Activated naive CD8-positive, alpha-beta T cell treated with anti-CD3 and anti-CD28 coated beads, Interleukin-2, amount 50 U/mL, for 24 hours (primary cell): ENCODE data around the gene DEPP1.

Experiments
- ATAC-seq: fragments of 150-1000 bp; cut with Tn5 transposase; one replicate; pipeline ENCODE4 v1.10.0; 2021
- DNase-seq: peaks from one replicate; pipeline ENCODE4 v3.0.0; 2021
- H3K27ac Mint-ChIP-seq: one replicate; pipeline ENCODE4 v1.8.0; 2021; ENCODE audit warnings: mild to moderate bottlenecking, mixed read lengths
- H3K27me3 Mint-ChIP-seq: one replicate; pipeline ENCODE4 v1.8.0; 2021; ENCODE audit warnings: mixed read lengths
- H3K36me3 Mint-ChIP-seq: one replicate; pipeline ENCODE4 v1.8.0; 2021; ENCODE audit warnings: low read depth, mixed read lengths
- H3K4me1 Mint-ChIP-seq: one replicate; pipeline ENCODE4 v1.8.0; 2021; ENCODE audit warnings: mixed read lengths
- H3K4me3 Mint-ChIP-seq: one replicate; pipeline ENCODE4 v1.8.0; 2021; ENCODE audit warnings: mild to moderate bottlenecking, moderate library complexity, mixed read lengths
- H3K9me3 Mint-ChIP-seq: one replicate; pipeline ENCODE4 v1.8.0; 2021; ENCODE audit warnings: mixed read lengths

Gene DEPP1

DNA sequence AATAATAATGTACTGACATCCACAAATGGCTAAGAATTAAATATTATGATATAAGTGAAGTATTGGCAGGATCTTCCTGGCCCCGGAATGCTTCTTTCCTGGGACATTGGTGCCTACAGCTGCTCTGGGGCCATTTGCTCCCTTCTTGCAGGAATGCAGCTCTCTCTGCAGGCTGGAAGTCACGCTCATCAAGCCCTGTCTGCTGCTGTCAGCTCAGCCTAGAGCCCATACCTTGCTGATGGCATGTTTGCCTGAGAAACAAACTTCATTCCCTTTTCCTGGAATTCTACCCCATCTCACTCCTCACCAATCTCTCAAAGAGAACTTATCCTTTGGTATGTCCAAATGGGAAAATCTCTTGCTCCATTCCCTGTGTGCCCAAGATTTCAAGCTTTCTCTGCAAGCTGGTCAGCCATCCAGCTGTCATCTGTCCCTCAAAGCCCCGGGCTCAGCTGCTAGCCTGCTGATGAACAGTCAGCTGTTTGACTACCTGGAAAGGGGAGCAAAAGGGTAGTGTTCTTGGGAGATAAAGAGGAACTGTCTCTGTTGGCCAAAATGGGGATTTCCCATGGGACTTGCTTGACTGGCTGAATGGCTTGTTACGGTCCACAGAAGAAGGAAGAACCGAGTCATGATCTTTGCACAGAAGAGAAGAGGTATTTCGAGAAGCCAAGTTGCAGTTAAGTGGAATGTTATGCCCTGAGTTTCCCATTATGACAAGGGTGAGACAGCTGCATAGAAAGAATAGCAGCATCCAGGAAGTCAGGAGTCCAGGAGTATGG lies 31.0 kb downstream of the DEPP1 start:
- peaks cover 19% of the 10 kb centered on the region for H3K4me1 Mint-ChIP-seq
- peaks cover 14% of the 10 kb centered on the region for H3K9me3 Mint-ChIP-seq
- peak overlapping the region; percentile 16 for H3K4me3 Mint-ChIP-seq
- H3K27ac Mint-ChIP-seq, result no peak overlapping the region
- peaks cover 2% of the 10 kb centered on the region for H3K27me3 Mint-ChIP-seq
- H3K36me3 Mint-ChIP-seq, result peaks cover 2% of the 10 kb centered on the region
- DNase-seq (no peak), ATAC-seq (peak; percentile 51)

DNA sequence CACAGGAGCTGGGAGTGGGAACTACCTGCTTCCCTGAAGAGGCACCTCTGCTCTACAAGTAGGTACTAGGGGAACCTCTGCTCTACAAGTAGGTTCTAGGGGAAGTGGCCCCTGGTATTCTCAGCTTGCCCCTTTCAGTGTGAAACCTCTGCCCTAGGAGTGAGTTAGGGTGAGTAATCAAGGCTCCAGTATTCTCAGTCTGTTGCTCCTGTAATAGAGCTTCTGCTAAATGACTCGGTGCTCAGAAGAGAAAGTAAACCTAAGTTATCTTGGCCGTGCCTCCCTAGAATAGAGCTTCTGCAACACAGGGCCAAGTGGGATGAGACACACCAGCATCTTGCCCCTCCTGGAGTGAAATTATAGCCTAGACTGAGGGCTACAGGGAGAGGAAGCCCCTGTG lies 32.4 kb downstream of the DEPP1 start:
- Mint-ChIP-seq H3K36me3 (peaks cover 2% of the 10 kb centered on the region), H3K9me3 (peaks cover 14% of the 10 kb centered on the region), H3K27ac (no peak overlapping the region), H3K4me1 (peaks cover 19% of the 10 kb centered on the region), H3K27me3 (peaks cover 9% of the 10 kb centered on the region), H3K4me3 (no peak overlapping the region)
- DNase-seq, result no peak
- ATAC-seq, result peak; percentile 43

DNA sequence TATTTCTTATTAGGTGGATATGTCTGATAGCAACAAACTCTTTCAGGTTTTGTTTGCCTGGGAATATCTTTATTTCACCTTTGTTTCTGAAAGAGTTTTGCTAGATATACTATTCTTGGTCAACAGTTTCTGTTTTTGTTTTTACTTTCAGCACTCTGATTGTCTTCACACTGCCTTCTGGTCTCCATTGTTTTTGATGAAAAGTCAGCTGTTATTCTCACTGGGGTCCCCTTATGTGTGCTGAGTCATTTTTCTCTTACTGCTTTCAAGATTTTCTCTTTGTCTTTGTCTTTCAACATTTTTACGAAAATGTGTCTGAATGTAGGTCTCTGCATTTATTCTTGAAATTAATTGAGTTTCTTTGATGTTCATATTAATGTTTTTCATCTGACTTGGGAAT lies 34.3 kb downstream of the DEPP1 start:
- no peak overlapping the region for H3K4me3 Mint-ChIP-seq

DNA sequence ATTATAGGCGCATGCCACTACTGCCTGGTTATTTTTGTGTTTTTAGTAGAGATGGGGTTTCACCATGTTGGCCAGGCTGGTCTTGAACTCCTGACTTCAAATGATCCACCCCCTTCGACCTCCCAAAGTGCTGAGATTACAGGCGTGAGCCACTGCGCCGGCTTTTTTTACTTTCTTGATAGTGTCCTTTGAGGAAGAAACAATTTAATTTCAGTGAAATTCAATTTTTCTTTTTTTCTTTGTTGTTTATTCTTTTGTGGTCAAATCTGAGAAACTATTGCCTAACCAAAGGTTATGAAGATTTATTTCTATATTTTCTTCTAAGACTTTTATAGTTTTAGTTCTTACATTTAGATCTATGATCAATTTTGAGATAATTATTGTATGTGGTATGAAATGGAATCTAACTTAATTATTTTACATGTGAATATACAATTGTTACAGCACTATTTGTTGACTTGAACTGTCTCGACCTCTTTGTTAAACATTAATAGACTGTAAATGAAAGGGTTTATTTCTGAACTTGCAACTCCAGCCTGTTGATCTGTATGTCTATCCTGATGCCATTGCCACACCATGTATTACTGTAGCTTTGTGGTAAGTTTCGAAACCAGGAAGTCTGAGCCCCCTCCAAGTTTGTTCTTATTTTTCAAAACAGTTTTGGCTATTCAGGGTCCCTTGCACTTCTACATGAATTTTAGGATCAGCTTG lies 38.8 kb downstream of the DEPP1 start:
- Mint-ChIP-seq H3K27me3 (peaks cover 12% of the 10 kb centered on the region), H3K9me3 (peaks cover 14% of the 10 kb centered on the region), H3K36me3 (no peaks in the 10 kb centered on the region), H3K27ac (no peak overlapping the region), H3K4me3 (no peak overlapping the region), H3K4me1 (peaks cover 3% of the 10 kb centered on the region)
- ATAC-seq, result no peak
- DNase-seq, result no peak

More for the DNA sequence above, 34.3 kb downstream of the DEPP1 start:
- no peak for DNase-seq
- no peak for ATAC-seq
- H3K36me3 Mint-ChIP-seq, result peaks cover 2% of the 10 kb centered on the region
- H3K27ac Mint-ChIP-seq, result no peak overlapping the region
- peaks cover 19% of the 10 kb centered on the region for H3K9me3 Mint-ChIP-seq
- H3K27me3 Mint-ChIP-seq, result peaks cover 14% of the 10 kb centered on the region
- H3K4me1 Mint-ChIP-seq, result peaks cover 19% of the 10 kb centered on the region

DNA sequence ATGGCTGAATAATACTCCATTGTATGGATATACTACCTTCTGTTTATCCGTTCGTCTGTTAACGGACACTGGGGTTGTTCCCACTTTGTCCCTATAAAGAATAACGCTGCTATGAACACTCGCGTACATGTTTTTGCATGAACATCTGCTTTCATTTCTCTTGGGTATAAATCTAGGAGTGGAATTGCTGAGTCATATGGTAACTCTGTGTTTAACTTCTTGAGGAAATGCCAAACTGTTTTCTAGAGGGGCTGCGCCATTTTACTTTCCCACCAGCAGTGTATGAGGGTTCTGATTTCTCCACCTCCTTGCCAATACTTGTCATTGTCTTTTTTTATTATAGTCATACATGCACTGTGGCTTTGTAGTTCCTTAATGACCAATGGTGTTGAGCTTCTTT lies 39.7 kb downstream of the DEPP1 start:
- H3K9me3 Mint-ChIP-seq, result peaks cover 5% of the 10 kb centered on the region
- no peak overlapping the region for H3K4me3 Mint-ChIP-seq
- H3K27me3 Mint-ChIP-seq, result peaks cover 14% of the 10 kb centered on the region
- DNase-seq (no peak), ATAC-seq (no peak)
- peaks cover 6% of the 10 kb centered on the region for H3K4me1 Mint-ChIP-seq
- H3K36me3 Mint-ChIP-seq, result no peaks in the 10 kb centered on the region
- no peak overlapping the region for H3K27ac Mint-ChIP-seq

DNA sequence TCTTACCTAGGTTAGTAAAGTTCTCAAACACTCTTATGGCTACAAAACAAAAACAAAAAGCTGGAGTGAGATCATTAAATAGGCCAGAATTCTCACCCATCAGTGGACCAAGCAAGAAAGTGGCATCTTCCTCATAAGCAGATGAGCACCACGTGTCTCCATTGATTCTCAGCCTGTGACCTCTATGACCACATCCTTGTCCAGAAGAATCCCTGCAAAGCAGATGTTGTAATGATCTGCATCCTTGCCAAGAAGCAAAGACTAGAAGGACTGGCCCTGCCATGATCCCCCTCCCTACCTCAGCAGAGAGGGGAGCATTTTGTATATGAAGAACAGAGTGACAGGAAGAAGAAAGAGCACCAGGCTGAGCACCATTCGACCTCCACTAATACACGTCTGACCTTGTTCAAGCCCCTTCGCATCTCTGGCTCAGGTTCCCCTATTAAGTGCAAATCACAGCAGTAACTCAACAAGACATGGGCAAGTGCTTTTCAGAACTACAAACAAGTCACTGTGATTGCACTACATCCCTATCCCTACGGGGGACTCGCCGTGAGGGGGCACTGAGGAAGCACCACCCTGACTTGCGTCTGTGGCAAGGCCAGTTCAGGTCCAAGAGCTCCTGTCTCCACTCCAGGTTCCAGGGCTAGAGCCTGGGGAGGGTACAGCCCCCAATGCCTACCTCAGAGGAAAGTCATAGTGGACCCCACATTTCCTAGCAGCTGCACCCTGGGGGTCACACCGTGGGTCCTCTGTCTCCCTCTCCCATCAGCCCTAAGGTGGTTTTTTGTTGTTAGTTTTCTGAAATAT lies 41.2 kb downstream of the DEPP1 start:
- no peak overlapping the region for H3K27ac Mint-ChIP-seq
- no peak overlapping the region for H3K4me3 Mint-ChIP-seq
- H3K9me3 Mint-ChIP-seq, result peaks cover 4% of the 10 kb centered on the region
- no peaks in the 10 kb centered on the region for H3K36me3 Mint-ChIP-seq
- peaks cover 14% of the 10 kb centered on the region for H3K27me3 Mint-ChIP-seq
- ATAC-seq (no peak), DNase-seq (no peak)
- peaks cover 6% of the 10 kb centered on the region for H3K4me1 Mint-ChIP-seq

DNA sequence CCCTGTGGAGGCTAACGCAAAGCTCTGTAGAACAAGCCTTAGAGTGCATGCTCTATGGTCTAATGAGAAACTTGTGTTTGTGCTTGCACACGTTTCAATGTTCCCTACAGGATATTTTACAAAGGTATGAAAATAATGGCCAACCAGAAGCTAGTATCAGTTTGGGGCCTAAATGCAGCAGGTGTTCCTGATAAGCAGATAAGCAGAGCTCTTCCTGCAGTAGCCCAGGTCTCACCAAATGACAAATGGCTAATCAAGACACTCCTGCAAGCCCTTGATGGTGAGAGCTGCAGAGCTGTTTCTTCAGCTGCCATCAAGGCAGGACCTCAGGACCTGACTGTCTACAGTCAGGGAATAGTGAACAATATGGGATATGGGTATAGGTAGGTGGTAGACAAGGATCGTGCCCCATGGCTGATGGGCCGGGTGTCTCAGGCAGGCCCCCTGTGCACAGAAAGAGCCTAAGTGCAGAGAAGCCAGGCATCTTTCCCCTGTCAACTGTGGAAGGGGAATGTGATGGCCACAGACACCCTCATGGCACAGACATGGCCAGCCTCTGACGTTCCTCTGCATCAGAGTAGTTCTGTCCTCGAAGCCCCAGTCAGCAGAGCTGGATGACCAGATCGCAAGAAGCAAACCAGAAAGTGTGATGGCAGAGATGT lies 42.2 kb downstream of the DEPP1 start:
- DNase-seq (no peak), ATAC-seq (no peak)
- H3K9me3 Mint-ChIP-seq, result peaks cover 4% of the 10 kb centered on the region
- no peak overlapping the region for H3K27ac Mint-ChIP-seq
- H3K4me3 Mint-ChIP-seq, result no peak overlapping the region
- H3K36me3 Mint-ChIP-seq, result no peaks in the 10 kb centered on the region
- peaks cover 9% of the 10 kb centered on the region for H3K27me3 Mint-ChIP-seq
- peaks cover 6% of the 10 kb centered on the region for H3K4me1 Mint-ChIP-seq

DNA sequence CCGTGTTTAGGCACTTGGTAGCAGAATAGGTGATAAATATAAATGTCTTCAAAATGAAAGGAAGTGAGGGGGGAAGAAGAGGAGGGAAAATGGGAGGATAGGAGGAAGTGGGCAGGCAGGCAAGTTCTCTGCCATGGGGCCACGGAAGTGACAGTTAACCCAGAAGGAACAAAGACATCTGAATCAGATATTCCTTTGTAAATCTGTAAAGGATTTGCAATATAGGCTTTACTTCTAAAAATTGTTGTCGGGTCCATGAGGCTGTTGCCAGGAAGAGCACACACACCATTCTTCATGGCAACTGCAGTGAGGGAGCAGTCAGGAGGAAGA lies 42.7 kb downstream of the DEPP1 start:
- H3K36me3 Mint-ChIP-seq, result no peaks in the 10 kb centered on the region
- ATAC-seq (no peak), DNase-seq (no peak)
- H3K4me1 Mint-ChIP-seq, result peaks cover 6% of the 10 kb centered on the region
- H3K27ac Mint-ChIP-seq, result no peak overlapping the region
- H3K4me3 Mint-ChIP-seq, result no peak overlapping the region
- peaks cover 7% of the 10 kb centered on the region for H3K27me3 Mint-ChIP-seq
- peaks cover 4% of the 10 kb centered on the region for H3K9me3 Mint-ChIP-seq

DNA sequence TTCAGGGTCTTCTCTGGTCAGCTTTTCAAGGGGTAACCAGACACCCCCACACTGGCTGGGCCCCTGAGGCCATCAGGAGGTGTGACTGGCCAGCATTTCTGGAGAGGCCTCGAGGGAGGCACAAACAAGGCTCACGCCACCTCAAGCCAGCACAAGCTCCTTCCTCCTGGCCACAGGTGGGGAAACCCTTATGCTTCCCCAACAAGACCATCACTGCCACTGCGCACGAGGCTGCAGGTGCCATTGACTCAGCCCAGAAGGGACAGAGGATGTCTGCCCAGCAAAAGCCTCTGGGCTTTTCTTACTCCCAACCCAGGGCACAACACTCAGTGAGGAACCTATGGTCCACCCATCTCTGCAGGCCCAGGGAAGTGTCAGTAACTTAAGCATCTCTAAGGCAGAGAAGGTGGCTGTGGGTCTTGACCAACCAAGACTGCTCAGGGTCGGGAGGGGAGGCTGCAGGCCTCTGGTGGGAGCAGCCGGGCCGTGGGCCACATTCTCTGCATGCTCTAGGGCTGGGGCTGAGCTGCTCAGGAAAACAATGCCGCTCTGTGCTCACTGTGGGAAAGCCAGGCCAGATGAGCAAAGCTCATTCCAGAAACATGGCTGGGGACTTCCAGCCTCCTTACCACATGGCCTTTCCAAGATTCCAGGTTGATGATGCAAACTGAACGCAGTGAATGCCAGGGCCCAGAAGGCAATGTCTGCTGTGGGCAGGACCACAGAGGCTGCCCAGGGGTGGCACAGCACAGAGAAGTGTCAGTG lies 43.2 kb downstream of the DEPP1 start:
- H3K27ac Mint-ChIP-seq, result no peak overlapping the region
- H3K4me3 Mint-ChIP-seq, result no peak overlapping the region
- H3K36me3 Mint-ChIP-seq, result no peaks in the 10 kb centered on the region
- no peak for DNase-seq
- peaks cover 6% of the 10 kb centered on the region for H3K4me1 Mint-ChIP-seq
- H3K9me3 Mint-ChIP-seq, result peaks cover 4% of the 10 kb centered on the region
- H3K27me3 Mint-ChIP-seq, result peaks cover 7% of the 10 kb centered on the region
- ATAC-seq, result no peak

DNA sequence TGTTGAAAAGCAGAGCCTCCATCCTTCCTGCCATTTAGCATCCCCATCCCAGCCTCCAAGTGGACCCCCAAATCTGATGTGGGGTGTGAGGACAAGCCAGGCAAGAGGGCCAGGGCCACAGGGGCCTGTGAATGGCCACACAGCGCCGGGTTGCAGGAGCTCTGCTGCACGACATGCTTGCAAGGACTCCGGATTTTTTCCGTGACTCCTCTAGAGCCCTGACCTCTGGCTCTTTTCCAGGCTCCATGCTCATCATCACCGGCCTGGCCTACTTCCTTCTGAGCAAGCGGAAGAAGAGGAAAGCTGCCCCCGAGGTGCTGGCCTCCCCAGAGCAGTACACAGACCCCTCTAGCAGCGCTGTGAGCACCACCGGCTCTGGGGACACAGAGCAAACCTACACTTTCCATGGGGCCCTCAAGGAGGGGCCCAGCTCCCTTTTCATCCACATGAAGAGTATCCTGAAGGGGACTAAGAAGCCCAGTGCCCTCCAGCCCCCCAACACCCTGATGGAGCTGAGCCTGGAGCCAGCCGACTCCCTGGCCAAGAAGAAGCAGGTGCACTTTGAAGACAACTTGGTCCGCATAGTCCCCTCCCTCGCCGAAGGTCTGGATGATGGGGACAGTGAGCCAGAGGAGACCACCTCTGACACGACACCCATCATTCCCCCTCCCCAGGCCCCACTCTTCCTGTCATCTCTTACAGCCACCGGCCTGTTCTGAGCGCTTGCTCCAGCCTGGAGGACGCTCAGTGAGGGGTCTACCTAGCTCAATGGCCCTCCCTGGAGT lies 44.0 kb downstream of the DEPP1 start:
- no peak for DNase-seq
- Mint-ChIP-seq H3K4me3 (no peak overlapping the region), H3K27me3 (peaks cover 3% of the 10 kb centered on the region), H3K36me3 (no peaks in the 10 kb centered on the region), H3K27ac (no peak overlapping the region), H3K4me1 (peaks cover 6% of the 10 kb centered on the region), H3K9me3 (no peaks in the 10 kb centered on the region)
- no peak for ATAC-seq

DNA sequence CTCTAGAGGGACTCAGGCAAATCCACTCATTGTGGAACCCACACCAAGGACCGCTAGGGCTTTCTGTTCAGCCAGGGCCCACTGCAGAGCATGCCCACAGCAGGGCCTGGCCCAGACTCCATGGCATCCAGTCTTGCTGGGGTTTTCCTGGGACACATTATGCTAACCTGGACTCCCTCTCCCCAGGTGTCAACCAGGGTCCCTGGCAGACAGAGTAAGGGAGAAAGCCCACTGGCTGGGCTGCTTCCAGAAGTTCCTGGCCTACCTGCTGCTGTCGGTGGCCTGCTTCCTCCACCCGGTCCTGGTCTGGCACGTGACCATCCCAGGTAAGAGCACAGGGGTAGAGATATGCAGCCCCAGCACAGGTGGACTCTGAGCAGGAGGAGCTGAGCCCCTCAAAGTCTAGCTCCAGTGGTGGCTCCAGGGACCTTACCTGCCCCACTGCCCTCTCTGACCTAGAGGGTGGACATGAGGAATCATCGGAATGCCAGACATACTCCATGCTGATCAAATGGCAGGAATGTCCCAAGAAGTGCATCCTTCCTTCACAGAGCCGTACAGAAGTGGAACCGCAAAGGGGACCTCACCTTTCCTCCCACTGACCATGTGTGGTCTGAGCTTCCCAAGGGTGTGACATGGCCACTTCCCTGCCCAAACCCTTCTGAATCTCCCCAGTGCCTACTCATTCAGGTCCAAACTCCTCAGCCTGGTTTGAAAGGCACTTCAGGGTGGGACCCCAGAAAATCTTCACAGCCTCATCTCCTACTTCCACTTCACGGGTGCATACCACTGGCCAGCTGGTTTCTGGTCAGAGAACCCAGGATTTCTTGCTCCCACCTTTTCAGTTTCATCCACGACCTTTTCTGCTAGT lies 44.9 kb downstream of the DEPP1 start:
- ATAC-seq (no peak), DNase-seq (no peak)
- no peaks in the 10 kb centered on the region for H3K9me3 Mint-ChIP-seq
- H3K4me1 Mint-ChIP-seq, result peaks cover 6% of the 10 kb centered on the region
- H3K4me3 Mint-ChIP-seq, result no peak overlapping the region
- H3K27ac Mint-ChIP-seq, result no peak overlapping the region
- peaks cover 2% of the 10 kb centered on the region for H3K27me3 Mint-ChIP-seq
- no peaks in the 10 kb centered on the region for H3K36me3 Mint-ChIP-seq

DNA sequence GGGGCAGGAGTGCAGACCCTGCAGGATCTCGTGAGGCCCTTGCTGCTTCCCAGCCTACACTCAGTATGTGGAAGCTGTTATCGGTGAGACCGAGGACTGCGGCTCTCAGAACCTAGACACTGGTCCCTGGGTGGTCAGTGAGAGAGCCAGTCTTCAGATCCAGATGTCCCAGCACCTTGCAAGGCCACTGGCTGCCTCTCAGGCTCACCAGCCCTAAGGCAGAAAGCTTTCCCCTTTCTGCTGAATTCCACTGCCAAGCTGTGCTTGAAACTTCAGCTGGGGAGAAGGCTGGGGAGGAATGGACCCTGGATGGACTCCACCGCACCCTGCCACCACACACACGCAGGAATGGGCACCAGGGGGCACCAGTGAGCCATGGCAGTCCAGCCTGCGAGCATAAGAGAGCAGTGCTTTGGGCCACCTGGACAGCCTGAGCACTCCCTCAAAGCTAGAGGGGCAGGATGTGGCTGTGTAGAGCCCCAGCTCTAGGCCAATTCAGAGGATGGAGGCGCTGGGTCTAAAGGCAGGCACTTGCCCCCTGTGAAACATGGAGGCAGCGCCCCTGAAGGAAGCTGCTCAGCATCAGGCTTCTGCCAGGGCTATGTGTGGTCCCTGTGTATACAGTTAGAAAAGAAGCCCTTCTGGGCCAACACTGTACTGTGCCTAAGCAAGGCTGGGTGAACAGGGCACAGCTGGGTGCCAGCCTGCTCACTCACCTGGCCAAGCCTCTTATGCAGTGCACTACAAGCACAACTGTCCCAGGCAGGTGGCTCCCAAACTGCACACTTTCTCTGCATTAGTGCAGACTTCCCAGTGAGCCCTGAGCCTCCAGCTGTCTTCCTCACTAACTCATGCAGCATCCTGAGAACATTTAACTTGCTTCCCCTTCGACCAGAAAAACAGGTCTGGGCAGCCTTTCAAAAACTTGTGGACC lies 45.8 kb downstream of the DEPP1 start:
- no peaks in the 10 kb centered on the region for H3K9me3 Mint-ChIP-seq
- ATAC-seq (peak; percentile 89), DNase-seq (peak; percentile 92)
- H3K36me3 Mint-ChIP-seq, result no peaks in the 10 kb centered on the region
- H3K27me3 Mint-ChIP-seq, result peaks cover 2% of the 10 kb centered on the region
- H3K4me3 Mint-ChIP-seq, result no peak overlapping the region
- peaks cover 6% of the 10 kb centered on the region for H3K4me1 Mint-ChIP-seq
- H3K27ac Mint-ChIP-seq, result no peak overlapping the region
